Caco-2 (cell line): ENCODE data around the gene SCARF2. TPM values are rescaled to one million over a fixed set of nuclear protein-coding genes. Genes with fewer than 3 reads are reported as not detected.

Source experiments
- BruUV-seq: library from RNA; stranded (reverse); fragments of 400-500 nt; replicated peaks from 2 replicates; lab custom pipeline; 2021; lab: Mats Ljungman, UMichigan
- CTCF ChIA-PET: fragments of 300-600 bp; sonication (Branson Sonifier 250); formaldehyde crosslinking; loops from one replicate; lab custom pipeline; 2022; ENCODE audit warnings: antibody characterized with exemption; lab: Charles Lee
- POLR2A ChIA-PET: fragments of 300-600 bp; sonication (Branson Sonifier 250); formaldehyde crosslinking; loops from one replicate; lab custom pipeline; 2022; ENCODE audit warnings: antibody characterized with exemption; lab: Charles Lee
- DNase-seq, 2 experiments: peaks; one replicate each; pipeline versions ENCODE4 v3.0.0 to v3.0.0-alpha.2; 2020 to 2022
- H3K27me3 ChIP-seq: replicated peaks from 2 replicates; pipeline ENCODE4 v1.6.0; 2011; ENCODE audit warnings: low read length; ENCODE audit not compliant: control insufficient read depth, insufficient read depth
- H3K36me3 ChIP-seq: 2 replicates; pipeline ENCODE4 v1.5.1; 2011; ENCODE audit warnings: low read length; ENCODE audit not compliant: control insufficient read depth, insufficient read depth
- H3K4me1 ChIP-seq: fragments of 250-450 bp; sonication (Bioruptor Pico); 2 replicates; pipeline ENCODE4 v1.5.1; 2020; ENCODE audit warnings: mild to moderate bottlenecking
- H3K4me3 ChIP-seq: 2 replicates; pipeline ENCODE4 v1.5.1; 2011; ENCODE audit warnings: low read depth, mild to moderate bottlenecking, control low read depth, low read length
- H3K9me3 ChIP-seq: fragments of 250-450 bp; sonication (Bioruptor Pico); 2 replicates; pipeline ENCODE4 v1.5.1; 2020; ENCODE audit warnings: mild to moderate bottlenecking, moderate library complexity
- H3K27ac Mint-ChIP-seq: one replicate; pipeline ENCODE4 v1.8.0; 2022; ENCODE audit warnings: mixed read lengths; ENCODE audit not compliant: unreplicated experiment
- H3K27me3 Mint-ChIP-seq: one replicate; pipeline ENCODE4 v1.8.0; 2022; ENCODE audit warnings: mixed read lengths; ENCODE audit not compliant: insufficient read depth, unreplicated experiment
- H3K36me3 Mint-ChIP-seq: one replicate; pipeline ENCODE4 v1.8.0; 2022; ENCODE audit warnings: mild to moderate bottlenecking, mixed read lengths; ENCODE audit not compliant: insufficient read depth, unreplicated experiment
- H3K4me1 Mint-ChIP-seq: one replicate; pipeline ENCODE4 v1.8.0; 2022; ENCODE audit warnings: low read depth, mixed read lengths; ENCODE audit not compliant: unreplicated experiment
- H3K4me3 Mint-ChIP-seq: one replicate; pipeline ENCODE4 v1.8.0; 2022; ENCODE audit warnings: mild to moderate bottlenecking, moderate library complexity, mixed read lengths; ENCODE audit not compliant: unreplicated experiment
- H3K9me3 Mint-ChIP-seq: one replicate; pipeline ENCODE4 v1.8.0; 2022; ENCODE audit warnings: mixed read lengths; ENCODE audit not compliant: unreplicated experiment
- intact Hi-C: fragments of 100-400 bp; cut with micrococcal nuclease; formaldehyde crosslinking; loops from one replicate; pipeline ENCODE4 v1.10.0; 2022; ENCODE audit not compliant: unreplicated experiment
- total RNA-seq: library from RNA; stranded (reverse); gene quantifications from 2 replicates; pipeline ENCODE4 v1.2.3, GENCODE V29; 2022
- TF ChIP-seq, protein P1 (sequence below), 2 experiments: fragments of 200-600 bp in 1 of 2; IDR thresholded peaks; 1 replicate in 1 of 2; 2 replicates in 1 of 2; pipeline versions ENCODE4 v1.5.1 to v1.8.0; 2011 to 2022; ENCODE audit warnings: antibody characterized with exemption in 1 of 2, control low read depth in 1 of 2, inconsistent platforms in 1 of 2, low read depth in 1 of 2, low read length in 1 of 2, mild to moderate bottlenecking in 1 of 2, moderate library complexity in 1 of 2; ENCODE audit not compliant: insufficient read depth in 1 of 2, severe bottlenecking in 1 of 2, unreplicated experiment in 1 of 2

Gene SCARF2
- total RNA-seq, 1 experiment from 2014 or later: 0.73 TPM

GRCh38 chr22:20438427-20438677 is 727 bp upstream of the SCARF2 start:
- no peak overlapping the region for H3K4me3 Mint-ChIP-seq
- no peak overlapping the region for H3K4me3 ChIP-seq
- peaks cover 6% of the 10 kb centered on the region for H3K4me1 Mint-ChIP-seq
- ChIA-PET POLR2A (no interaction called here), CTCF (no interaction called here)
- intact Hi-C loops: no loop called here
- H3K27me3 Mint-ChIP-seq: peaks cover 7% of the 10 kb centered on the region
- H3K9me3 ChIP-seq: no peaks in the 10 kb centered on the region
- BruUV-seq: no TSS peak
- DNase-seq: no peak
- H3K27me3 ChIP-seq: no peaks in the 10 kb centered on the region
- no peak overlapping the region for H3K27ac Mint-ChIP-seq
- H3K36me3 Mint-ChIP-seq: peaks cover 10% of the 10 kb centered on the region
- H3K9me3 Mint-ChIP-seq: no peaks in the 10 kb centered on the region
- TF ChIP-seq, protein P1, sequence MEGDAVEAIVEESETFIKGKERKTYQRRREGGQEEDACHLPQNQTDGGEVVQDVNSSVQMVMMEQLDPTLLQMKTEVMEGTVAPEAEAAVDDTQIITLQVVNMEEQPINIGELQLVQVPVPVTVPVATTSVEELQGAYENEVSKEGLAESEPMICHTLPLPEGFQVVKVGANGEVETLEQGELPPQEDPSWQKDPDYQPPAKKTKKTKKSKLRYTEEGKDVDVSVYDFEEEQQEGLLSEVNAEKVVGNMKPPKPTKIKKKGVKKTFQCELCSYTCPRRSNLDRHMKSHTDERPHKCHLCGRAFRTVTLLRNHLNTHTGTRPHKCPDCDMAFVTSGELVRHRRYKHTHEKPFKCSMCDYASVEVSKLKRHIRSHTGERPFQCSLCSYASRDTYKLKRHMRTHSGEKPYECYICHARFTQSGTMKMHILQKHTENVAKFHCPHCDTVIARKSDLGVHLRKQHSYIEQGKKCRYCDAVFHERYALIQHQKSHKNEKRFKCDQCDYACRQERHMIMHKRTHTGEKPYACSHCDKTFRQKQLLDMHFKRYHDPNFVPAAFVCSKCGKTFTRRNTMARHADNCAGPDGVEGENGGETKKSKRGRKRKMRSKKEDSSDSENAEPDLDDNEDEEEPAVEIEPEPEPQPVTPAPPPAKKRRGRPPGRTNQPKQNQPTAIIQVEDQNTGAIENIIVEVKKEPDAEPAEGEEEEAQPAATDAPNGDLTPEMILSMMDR (IDR thresholded peaks at IDR 0.05; ENCODE audit: insufficient read depth in 1 of 2, low read depth in 1 of 2, low read length in 1 of 2, severe bottlenecking in 1 of 2, unreplicated experiment in 1 of 2): no peak
- H3K4me1 ChIP-seq: peaks cover 6% of the 10 kb centered on the region; the same call in 1 of the 2 replicates
- H3K36me3 ChIP-seq: peaks cover 2% of the 10 kb centered on the region; the same call in 1 of the 2 replicates

DNA sequence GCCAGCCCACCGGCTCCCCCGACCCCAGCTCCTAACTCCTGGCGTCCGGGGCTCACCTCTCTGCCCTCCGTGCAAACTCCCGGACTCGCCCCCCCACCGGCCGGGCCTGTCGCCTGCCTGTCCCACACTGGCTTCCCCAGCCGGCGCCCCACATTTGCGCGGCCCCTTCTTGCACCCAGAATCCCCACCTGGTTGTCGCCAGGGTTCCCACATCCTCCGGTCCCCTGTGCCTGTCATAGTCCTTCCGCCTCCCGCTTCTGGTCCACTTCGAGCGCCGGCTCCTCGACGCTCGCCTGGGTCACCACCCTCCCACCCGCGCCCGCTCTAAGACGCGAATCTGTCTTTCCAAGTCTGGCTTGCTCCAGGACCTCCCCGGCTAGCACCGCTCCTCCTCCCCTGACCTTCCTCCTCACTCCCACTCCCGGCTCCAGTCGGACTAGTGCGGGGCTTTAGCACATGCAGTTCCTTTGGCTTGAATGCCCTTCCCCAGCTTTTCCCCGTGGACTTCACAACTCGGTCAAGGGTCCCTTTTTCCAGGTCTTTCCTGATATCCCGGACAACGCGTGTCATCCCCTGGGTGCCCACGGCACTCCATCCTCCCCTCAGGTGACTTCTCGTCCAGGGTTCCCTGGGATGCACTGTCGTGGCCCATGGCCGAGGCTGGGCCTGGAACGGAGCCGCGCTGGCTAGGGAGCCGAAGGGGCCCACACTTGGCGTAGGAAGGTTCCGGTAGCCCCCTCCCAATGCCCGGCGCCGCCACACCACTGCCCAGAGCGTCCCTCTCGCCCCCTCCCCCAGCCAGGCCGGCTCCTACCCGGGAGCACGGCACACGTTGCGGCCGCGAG is 635 bp downstream of the SCARF2 start:
- H3K4me3 Mint-ChIP-seq: peak overlapping the region; percentile 91
- H3K27me3 ChIP-seq: no peaks in the 10 kb centered on the region
- no peaks in the 10 kb centered on the region for H3K9me3 ChIP-seq
- ChIA-PET POLR2A (no interaction called here), CTCF (interaction anchor here (1.0 kb wide), 1 partner anchor 19 kb away, joined by 4 read pairs; no protein-coding TSS in a partner anchor)
- H3K27me3 Mint-ChIP-seq: peaks cover 7% of the 10 kb centered on the region
- no TSS peak for BruUV-seq
- TF ChIP-seq, protein P1 (IDR thresholded peaks at IDR 0.05; ENCODE audit: insufficient read depth in 1 of 2, low read depth in 1 of 2, low read length in 1 of 2, severe bottlenecking in 1 of 2, unreplicated experiment in 1 of 2): no peak
- H3K36me3 Mint-ChIP-seq: peaks cover 10% of the 10 kb centered on the region
- no peaks in the 10 kb centered on the region for H3K36me3 ChIP-seq
- peaks cover 6% of the 10 kb centered on the region; the same call in 1 of the 2 replicates for H3K4me1 ChIP-seq
- H3K9me3 Mint-ChIP-seq: no peaks in the 10 kb centered on the region
- peak overlapping the region; percentile 35 for H3K4me3 ChIP-seq
- H3K4me1 Mint-ChIP-seq: peaks cover 6% of the 10 kb centered on the region
- H3K27ac Mint-ChIP-seq: peak overlapping the region; percentile 67
- DNase-seq: no peak
- intact Hi-C loops: no loop called here

- H3K9me3 Mint-ChIP-seq: no peaks in the 10 kb centered on the region
- peaks cover 10% of the 10 kb centered on the region for H3K36me3 Mint-ChIP-seq
- peaks cover 6% of the 10 kb centered on the region for H3K4me1 Mint-ChIP-seq
- H3K4me3 Mint-ChIP-seq: peak overlapping the region; percentile 91
- Histone ChIP-seq H3K27me3 (no peaks in the 10 kb centered on the region), H3K4me3 (peak overlapping the region; percentile 35), H3K4me1 (peaks cover 6% of the 10 kb centered on the region; the same call in 1 of the 2 replicates), H3K36me3 (no peaks in the 10 kb centered on the region), H3K9me3 (no peaks in the 10 kb centered on the region)
- TF ChIP-seq, protein P1 (IDR thresholded peaks at IDR 0.05; ENCODE audit: insufficient read depth in 1 of 2, low read depth in 1 of 2, low read length in 1 of 2, severe bottlenecking in 1 of 2, unreplicated experiment in 1 of 2): no peak
- BruUV-seq: no TSS peak
- intact Hi-C loops: no loop called here
- ChIA-PET CTCF (interaction anchor here (1.0 kb wide), 1 partner anchor 18 kb away, joined by 4 read pairs; no protein-coding TSS in a partner anchor), POLR2A (no interaction called here)
- no peak overlapping the region for H3K27ac Mint-ChIP-seq
- peaks cover 7% of the 10 kb centered on the region for H3K27me3 Mint-ChIP-seq
- DNase-seq: peak in 1 of 2 experiments; percentile 61
Measured at GRCh38 chr22:20436307-20436767, 1.3 kb downstream of the SCARF2 start.
